K562 (cell line): ENCODE results near the gene DCAF6. TPM values are rescaled to one million over a fixed set of nuclear protein-coding genes. Genes with fewer than 3 reads are reported as not detected.

ENCODE experiments used
- ATAC-seq: fragments of 200-7000 bp; cut with Tn5 transposase; 3 replicates; pipeline ENCODE4 v1.9.1; 2020; ENCODE audit warnings: moderate library complexity
- BruUV-seq: library from RNA; stranded (reverse); fragments of 400-500 nt; replicated peaks from 2 replicates; lab custom pipeline; 2021; lab: Mats Ljungman, UMichigan
- CTCF ChIA-PET: fragments of 300-600 bp; formaldehyde crosslinking; extraction: SDS; loops from one replicate; lab custom pipeline; 2021; ENCODE audit warnings: low intra/inter-chr PET ratio; lab: Yijun Ruan, JAX
- POLR2A ChIA-PET: fragments of 300-600, 350-650 bp; sonication (Branson Sonifier 250); formaldehyde crosslinking; extraction: SDS; loops from one replicate; lab custom pipeline; 2021; ENCODE audit warnings: antibody characterized with exemption, inconsistent platforms; lab: Yijun Ruan, JAX
- DNase-seq, 4 experiments: peaks; one replicate each; pipeline versions ENCODE4 v3.0.0 to v3.0.0-alpha.2; 2011 to 2018; ENCODE audit warnings: low spot score in 3 of 4, mixed read lengths in 3 of 4; ENCODE audit errors: extremely low read depth in 1 of 4
- FAIRE-seq: peaks from 2 replicates; lab custom pipeline; 2011; peaks lifted over from hg19 to GRCh38; lab: Jason Lieb, UNC
- H2AFZ ChIP-seq: 2 replicates; pipeline ENCODE4 v1.6.0; 2011; ENCODE audit warnings: low read depth, low read length, control low read depth, inconsistent platforms
- H3K27ac ChIP-seq: fragments of 200-600 bp; 3 replicates; pipeline ENCODE4 v1.8.0; 2011; ENCODE audit warnings: low read depth, mild to moderate bottlenecking, control low read depth, inconsistent platforms, low read length, moderate library complexity, mixed read lengths; ENCODE audit errors: extremely low read depth
- H3K27me3 ChIP-seq, 2 experiments: fragments of 300-600 bp in 1 of 2; 2 replicates in 1 of 2; 3 replicates in 1 of 2; pipeline versions ENCODE4 v1.6.0 to v1.8.0; 2011; ENCODE audit warnings: inconsistent platforms in 2 of 2, low read length in 2 of 2, mild to moderate bottlenecking in 1 of 2, mixed read lengths in 1 of 2, moderate library complexity in 1 of 2; ENCODE audit not compliant: control insufficient read depth in 2 of 2, insufficient read depth in 2 of 2
- H3K36me3 ChIP-seq: fragments of 300-600 bp; 3 replicates; pipeline ENCODE4 v1.8.0; 2011; ENCODE audit warnings: mild to moderate bottlenecking, low read length, inconsistent platforms; ENCODE audit not compliant: control insufficient read depth, insufficient read depth
- H3K4me1 ChIP-seq, 2 experiments: fragments of 200-600 bp in 1 of 2; replicated peaks in 1 of 2; 2 replicates in 1 of 2; 3 replicates in 1 of 2; pipeline versions ENCODE4 v1.5.1 to v1.8.0; 2011; ENCODE audit warnings: inconsistent platforms in 2 of 2, low read length in 2 of 2, mild to moderate bottlenecking in 1 of 2, mixed read lengths in 1 of 2, moderate library complexity in 1 of 2; ENCODE audit not compliant: control insufficient read depth in 2 of 2, insufficient read depth in 2 of 2
- H3K4me2 ChIP-seq: 2 replicates; pipeline ENCODE4 v1.6.1; 2011; ENCODE audit warnings: low read length, control low read depth, inconsistent platforms, mixed read lengths; ENCODE audit not compliant: insufficient read depth
- H3K4me3 ChIP-seq: fragments of 200-600 bp; sonication (generic), shearing (Covaris generic); 2 replicates; pipeline ENCODE4 v1.5.1; 2016; ENCODE audit warnings: control low read depth, inconsistent platforms
- H3K79me2 ChIP-seq: fragments of 200-600 bp; 3 replicates; pipeline ENCODE4 v1.8.0; 2011; ENCODE audit warnings: low read length, inconsistent platforms; ENCODE audit not compliant: control insufficient read depth, insufficient read depth
- H3K9ac ChIP-seq, 2 experiments: 2 replicates each; pipeline versions ENCODE4 v1.6.0 to v1.6.1; 2011; ENCODE audit warnings: low read depth in 2 of 2, low read length in 2 of 2, control low read depth in 1 of 2, inconsistent platforms in 1 of 2, mild to moderate bottlenecking in 1 of 2, mixed read lengths in 1 of 2; ENCODE audit not compliant: insufficient read depth in 1 of 2
- H3K9me1 ChIP-seq: one replicate; pipeline ENCODE4 v1.6.0; 2011; ENCODE audit warnings: inconsistent platforms, mild to moderate bottlenecking, low read length, moderate library complexity; ENCODE audit not compliant: control insufficient read depth, insufficient read depth
- H3K9me3 ChIP-seq: replicated peaks from 2 replicates; pipeline ENCODE4 v1.5.1; 2011; ENCODE audit warnings: low read depth, low read length, inconsistent platforms; ENCODE audit not compliant: control insufficient read depth, insufficient read depth
- H4K20me1 ChIP-seq: replicated peaks from 2 replicates; pipeline ENCODE4 v1.6.1; 2011; ENCODE audit warnings: low read length, inconsistent platforms, mixed read lengths; ENCODE audit not compliant: control insufficient read depth, insufficient read depth
- CCAR2 ChIP-seq: fragments of 200-400 bp; formaldehyde crosslinking; IDR thresholded peaks from 2 replicates; pipeline ENCODE4 v1.6.1; 2017; ENCODE audit warnings: mild to moderate bottlenecking, low read depth, low read length
- CSDE1 ChIP-seq, 2 experiments: fragments of 450-650 bp; IDR thresholded peaks; 2 replicates each; pipeline ENCODE4 v1.6.1; 2016; ENCODE audit warnings: mild to moderate bottlenecking in 1 of 2
- DMBX1 ChIP-seq: fragments of 250-450 bp; sonication (Bioruptor Pico); IDR thresholded peaks from 2 replicates; pipeline ENCODE4 v1.8.0; 2022; ENCODE audit warnings: inconsistent platforms, mild to moderate bottlenecking, moderate library complexity, borderline replicate concordance
- NCOA1 ChIP-seq: fragments of 450-650 bp; IDR thresholded peaks from 2 replicates; pipeline ENCODE4 v1.6.1; 2016; ENCODE audit warnings: low read depth
- RBM39 ChIP-seq: fragments of 200-400 bp; formaldehyde crosslinking; optimal IDR thresholded peaks from 2 replicates; pipeline ENCODE3; 2018; ENCODE audit warnings: low read depth, low read length
- RFX1 ChIP-seq: fragments of 450-650 bp; IDR thresholded peaks from 2 replicates; pipeline ENCODE4 v1.6.1; 2016; ENCODE audit warnings: mild to moderate bottlenecking, moderate library complexity
- TCF7L2 ChIP-seq: fragments of 150-350 bp; IDR thresholded peaks from 2 replicates; pipeline ENCODE4 v1.6.1; 2016; ENCODE audit warnings: low read depth, mild to moderate bottlenecking, low read length, moderate library complexity
- THRAP3 ChIP-seq: fragments of 450-650 bp; IDR thresholded peaks from 2 replicates; pipeline ENCODE4 v1.6.1; 2016; ENCODE audit warnings: mild to moderate bottlenecking, inconsistent platforms, borderline replicate concordance
- WGBS: fragments of 100-300 bp; shearing (Covaris generic); methylation state at CpG from one replicate; pipeline ENCODE4 v1.1.6; 2016; ENCODE audit warnings: low coverage, mixed read lengths; ENCODE audit not compliant: insufficient coverage; ENCODE audit errors: missing lambda C conversion rate; 5-methylcytosine and 5-hydroxymethylcytosine counted together
- in situ Hi-C: fragments of 300-500 bp; cut with MboI; formaldehyde crosslinking; loops from 4 replicates; pipeline ENCODE4 v1.15.0; 2018; ENCODE audit warnings: inconsistent platforms, mixed read lengths
- intact Hi-C: fragments of 100-400 bp; cut with micrococcal nuclease; formaldehyde crosslinking; loops from 2 replicates; pipeline ENCODE4 v1.14.2; 2022
- polyA plus RNA-seq, 8 experiments: library from polyadenylated mRNA; depleted of rRNA in 4 of 8; stranded (reverse) in 5 of 8; unstranded in 3 of 8; fragments of >200 nt; fragmentation: Nextera tagmentation in 2 of 8; fragmentation: Illumina TruSeq in 1 of 8; extraction: Ambion mirVana in 2 of 8; extraction: Trizol in 1 of 8; gene quantifications; 2 replicates each; pipeline versions ENCODE4 v1.2.1 to v1.2.3, GENCODE V29; 2011 to 2014; ENCODE audit warnings: inconsistent platforms in 1 of 8, missing spikeins in 1 of 8
- total RNA-seq, 7 experiments: library from RNA; depleted of rRNA in 6 of 7; stranded (reverse); fragments of >200 nt in 6 of 7; fragmentation: Illumina TruSeq in 2 of 7; extraction: Trizol in 2 of 7; gene quantifications; 2 replicates each; pipeline versions ENCODE4 v1.2.1 to v1.2.3, GENCODE V29; 2011 to 2021; ENCODE audit warnings: low replicate concordance in 1 of 7
- TF ChIP-seq, protein P1 (sequence below): fragments of 200-600 bp; sonication (generic); IDR thresholded peaks from one replicate; pipeline ENCODE4 v1.6.1; 2012; ENCODE audit warnings: mild to moderate bottlenecking, low read depth, low read length, inconsistent platforms
- TF ChIP-seq, protein P2 (sequence below): IDR thresholded peaks from 3 replicates; pipeline ENCODE4 v1.6.1; 2011; ENCODE audit warnings: borderline replicate concordance, mild to moderate bottlenecking; ENCODE audit not compliant: insufficient read length, insufficient read depth

The DCAF6 gene
- total and polyA plus RNA-seq, 9 of the 15 experiments (the other 6 are each of a cell fraction or from before 2014, with no cell fraction given): 19.1 to 102 (median 46.3) TPM

DNA sequence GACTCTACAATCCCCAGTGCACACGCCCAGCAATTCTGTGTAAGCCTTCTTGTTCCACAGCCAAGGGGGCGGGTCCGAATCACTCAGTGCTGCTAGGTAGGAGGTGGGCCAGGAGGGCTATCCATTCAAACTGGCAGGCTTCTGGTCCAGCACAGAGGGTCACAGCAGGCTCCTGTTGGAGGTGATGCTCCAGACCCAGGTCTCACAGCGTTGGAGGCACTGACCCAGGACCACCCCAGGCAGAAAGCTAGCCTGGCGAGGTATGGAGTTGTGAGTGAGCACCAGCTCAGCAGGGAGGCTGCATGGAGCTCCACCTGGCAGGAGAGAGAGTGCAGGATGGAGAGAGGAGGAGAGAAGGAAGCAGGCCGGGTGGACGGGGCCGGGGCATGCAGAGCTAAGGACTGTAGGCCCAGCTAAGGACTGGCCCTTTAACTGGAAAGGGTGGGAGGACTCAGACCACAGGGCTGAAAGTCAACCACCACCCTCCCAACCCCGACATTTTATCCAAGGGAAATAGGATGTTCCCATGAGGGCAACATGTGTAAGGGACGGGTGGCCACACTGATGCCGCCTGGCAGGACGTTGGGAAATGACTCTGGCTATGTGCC lies 161.5 kb downstream of the DCAF6 start:
- no peak overlapping the region for H3K27ac ChIP-seq
- no peak overlapping the region for H3K4me2 ChIP-seq
- in situ Hi-C loops: loop anchor here (10.0 kb wide), 1 partner anchor 487 kb away; no protein-coding TSS in a partner anchor
- peak in 1 of 4 experiments; percentile 34 for DNase-seq
- no peaks in the 10 kb centered on the region; a peak in 1 of 5 replicates for H3K4me1 ChIP-seq
- H3K79me2 ChIP-seq: no peaks in the 10 kb centered on the region
- H2AFZ ChIP-seq: no peak overlapping the region
- peaks cover 9 to 43% of the 10 kb centered on the region in 2 experiments; a peak in 4 of 5 replicates for H3K27me3 ChIP-seq
- no peaks in the 10 kb centered on the region for H4K20me1 ChIP-seq
- BruUV-seq: no TSS peak
- WGBS: 24% methylated on average over 12 of the region's 12 CpGs
- H3K9me3 ChIP-seq: no peaks in the 10 kb centered on the region
- CTCF ChIA-PET: no interaction called here
- FAIRE-seq: no peak
- intact Hi-C loops: loop anchor here (10.0 kb wide), 2 partner anchors 127 to 337 kb away; partner anchors contain the start of gene SFT2D2
- no peaks in the 10 kb centered on the region for H3K9me1 ChIP-seq
- ATAC-seq: peak; percentile 43
- POLR2A ChIA-PET: interaction anchor here (0.9 to 1.2 kb wide), 3 partner anchors 13 to 550 kb away, joined by 3 to 5 read pairs (median 3); no protein-coding TSS in a partner anchor
- H3K4me3 ChIP-seq: no peak overlapping the region
- H3K9ac ChIP-seq: peak overlapping the region in 1 of 2 experiments; percentile 31; a peak in 2 of 4 replicates
- H3K36me3 ChIP-seq: no peaks in the 10 kb centered on the region
- no peak for TF ChIP-seq CSDE1 (IDR thresholded peaks at IDR 0.05)
- TF ChIP-seq RBM39: no peak
- no peak for TF ChIP-seq NCOA1
- no peak for TF ChIP-seq THRAP3
- TF ChIP-seq RFX1: no peak
- TF ChIP-seq TCF7L2: no peak
- TF ChIP-seq, protein P1, sequence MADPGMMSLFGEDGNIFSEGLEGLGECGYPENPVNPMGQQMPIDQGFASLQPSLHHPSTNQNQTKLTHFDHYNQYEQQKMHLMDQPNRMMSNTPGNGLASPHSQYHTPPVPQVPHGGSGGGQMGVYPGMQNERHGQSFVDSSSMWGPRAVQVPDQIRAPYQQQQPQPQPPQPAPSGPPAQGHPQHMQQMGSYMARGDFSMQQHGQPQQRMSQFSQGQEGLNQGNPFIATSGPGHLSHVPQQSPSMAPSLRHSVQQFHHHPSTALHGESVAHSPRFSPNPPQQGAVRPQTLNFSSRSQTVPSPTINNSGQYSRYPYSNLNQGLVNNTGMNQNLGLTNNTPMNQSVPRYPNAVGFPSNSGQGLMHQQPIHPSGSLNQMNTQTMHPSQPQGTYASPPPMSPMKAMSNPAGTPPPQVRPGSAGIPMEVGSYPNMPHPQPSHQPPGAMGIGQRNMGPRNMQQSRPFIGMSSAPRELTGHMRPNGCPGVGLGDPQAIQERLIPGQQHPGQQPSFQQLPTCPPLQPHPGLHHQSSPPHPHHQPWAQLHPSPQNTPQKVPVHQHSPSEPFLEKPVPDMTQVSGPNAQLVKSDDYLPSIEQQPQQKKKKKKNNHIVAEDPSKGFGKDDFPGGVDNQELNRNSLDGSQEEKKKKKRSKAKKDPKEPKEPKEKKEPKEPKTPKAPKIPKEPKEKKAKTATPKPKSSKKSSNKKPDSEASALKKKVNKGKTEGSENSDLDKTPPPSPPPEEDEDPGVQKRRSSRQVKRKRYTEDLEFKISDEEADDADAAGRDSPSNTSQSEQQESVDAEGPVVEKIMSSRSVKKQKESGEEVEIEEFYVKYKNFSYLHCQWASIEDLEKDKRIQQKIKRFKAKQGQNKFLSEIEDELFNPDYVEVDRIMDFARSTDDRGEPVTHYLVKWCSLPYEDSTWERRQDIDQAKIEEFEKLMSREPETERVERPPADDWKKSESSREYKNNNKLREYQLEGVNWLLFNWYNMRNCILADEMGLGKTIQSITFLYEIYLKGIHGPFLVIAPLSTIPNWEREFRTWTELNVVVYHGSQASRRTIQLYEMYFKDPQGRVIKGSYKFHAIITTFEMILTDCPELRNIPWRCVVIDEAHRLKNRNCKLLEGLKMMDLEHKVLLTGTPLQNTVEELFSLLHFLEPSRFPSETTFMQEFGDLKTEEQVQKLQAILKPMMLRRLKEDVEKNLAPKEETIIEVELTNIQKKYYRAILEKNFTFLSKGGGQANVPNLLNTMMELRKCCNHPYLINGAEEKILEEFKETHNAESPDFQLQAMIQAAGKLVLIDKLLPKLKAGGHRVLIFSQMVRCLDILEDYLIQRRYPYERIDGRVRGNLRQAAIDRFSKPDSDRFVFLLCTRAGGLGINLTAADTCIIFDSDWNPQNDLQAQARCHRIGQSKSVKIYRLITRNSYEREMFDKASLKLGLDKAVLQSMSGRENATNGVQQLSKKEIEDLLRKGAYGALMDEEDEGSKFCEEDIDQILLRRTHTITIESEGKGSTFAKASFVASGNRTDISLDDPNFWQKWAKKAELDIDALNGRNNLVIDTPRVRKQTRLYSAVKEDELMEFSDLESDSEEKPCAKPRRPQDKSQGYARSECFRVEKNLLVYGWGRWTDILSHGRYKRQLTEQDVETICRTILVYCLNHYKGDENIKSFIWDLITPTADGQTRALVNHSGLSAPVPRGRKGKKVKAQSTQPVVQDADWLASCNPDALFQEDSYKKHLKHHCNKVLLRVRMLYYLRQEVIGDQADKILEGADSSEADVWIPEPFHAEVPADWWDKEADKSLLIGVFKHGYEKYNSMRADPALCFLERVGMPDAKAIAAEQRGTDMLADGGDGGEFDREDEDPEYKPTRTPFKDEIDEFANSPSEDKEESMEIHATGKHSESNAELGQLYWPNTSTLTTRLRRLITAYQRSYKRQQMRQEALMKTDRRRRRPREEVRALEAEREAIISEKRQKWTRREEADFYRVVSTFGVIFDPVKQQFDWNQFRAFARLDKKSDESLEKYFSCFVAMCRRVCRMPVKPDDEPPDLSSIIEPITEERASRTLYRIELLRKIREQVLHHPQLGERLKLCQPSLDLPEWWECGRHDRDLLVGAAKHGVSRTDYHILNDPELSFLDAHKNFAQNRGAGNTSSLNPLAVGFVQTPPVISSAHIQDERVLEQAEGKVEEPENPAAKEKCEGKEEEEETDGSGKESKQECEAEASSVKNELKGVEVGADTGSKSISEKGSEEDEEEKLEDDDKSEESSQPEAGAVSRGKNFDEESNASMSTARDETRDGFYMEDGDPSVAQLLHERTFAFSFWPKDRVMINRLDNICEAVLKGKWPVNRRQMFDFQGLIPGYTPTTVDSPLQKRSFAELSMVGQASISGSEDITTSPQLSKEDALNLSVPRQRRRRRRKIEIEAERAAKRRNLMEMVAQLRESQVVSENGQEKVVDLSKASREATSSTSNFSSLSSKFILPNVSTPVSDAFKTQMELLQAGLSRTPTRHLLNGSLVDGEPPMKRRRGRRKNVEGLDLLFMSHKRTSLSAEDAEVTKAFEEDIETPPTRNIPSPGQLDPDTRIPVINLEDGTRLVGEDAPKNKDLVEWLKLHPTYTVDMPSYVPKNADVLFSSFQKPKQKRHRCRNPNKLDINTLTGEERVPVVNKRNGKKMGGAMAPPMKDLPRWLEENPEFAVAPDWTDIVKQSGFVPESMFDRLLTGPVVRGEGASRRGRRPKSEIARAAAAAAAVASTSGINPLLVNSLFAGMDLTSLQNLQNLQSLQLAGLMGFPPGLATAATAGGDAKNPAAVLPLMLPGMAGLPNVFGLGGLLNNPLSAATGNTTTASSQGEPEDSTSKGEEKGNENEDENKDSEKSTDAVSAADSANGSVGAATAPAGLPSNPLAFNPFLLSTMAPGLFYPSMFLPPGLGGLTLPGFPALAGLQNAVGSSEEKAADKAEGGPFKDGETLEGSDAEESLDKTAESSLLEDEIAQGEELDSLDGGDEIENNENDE: no peak
- no peak for TF ChIP-seq CCAR2
- TF ChIP-seq DMBX1 (CRISPR knock-in tag): no peak
- TF ChIP-seq, protein P2, sequence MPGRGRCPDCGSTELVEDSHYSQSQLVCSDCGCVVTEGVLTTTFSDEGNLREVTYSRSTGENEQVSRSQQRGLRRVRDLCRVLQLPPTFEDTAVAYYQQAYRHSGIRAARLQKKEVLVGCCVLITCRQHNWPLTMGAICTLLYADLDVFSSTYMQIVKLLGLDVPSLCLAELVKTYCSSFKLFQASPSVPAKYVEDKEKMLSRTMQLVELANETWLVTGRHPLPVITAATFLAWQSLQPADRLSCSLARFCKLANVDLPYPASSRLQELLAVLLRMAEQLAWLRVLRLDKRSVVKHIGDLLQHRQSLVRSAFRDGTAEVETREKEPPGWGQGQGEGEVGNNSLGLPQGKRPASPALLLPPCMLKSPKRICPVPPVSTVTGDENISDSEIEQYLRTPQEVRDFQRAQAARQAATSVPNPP: no peak
